MM.1S (cell line): ENCODE measurements around the gene NBPF1.
A peak's percentile ranks its signal among the peaks of the same experiment; 100 is the strongest.
"Not testable (repeated sequence)": the region's sequence is repeated elsewhere in the genome, so short reads cannot be mapped to it uniquely, and the experiment has no call there.

Source experiments
- DNase-seq: peaks from one replicate; pipeline ENCODE4 v3.0.0-alpha.2; 2015
- H2AFZ ChIP-seq: fragments of 300-600 bp; sonication (generic); 2 replicates; pipeline ENCODE4 v1.6.0; 2016; ENCODE audit warnings: antibody characterized with exemption, low read length
- H3F3A ChIP-seq: fragments of 300-600 bp; sonication (generic); 2 replicates; pipeline ENCODE4 v1.6.1; 2016; ENCODE audit warnings: mild to moderate bottlenecking, antibody characterized with exemption, low read length, moderate library complexity, mixed read lengths; ENCODE audit not compliant: insufficient read depth
- H3K27ac ChIP-seq: fragments of 300-600 bp; sonication (generic); 2 replicates; pipeline ENCODE4 v1.5.1; 2016; ENCODE audit warnings: mild to moderate bottlenecking, low read length
- H3K27me3 ChIP-seq: fragments of 300-600 bp; sonication (generic); replicated peaks from 2 replicates; pipeline ENCODE4 v1.6.0; 2016; ENCODE audit warnings: low read length; ENCODE audit not compliant: insufficient read depth
- H3K36me3 ChIP-seq: fragments of 300-600 bp; sonication (generic); replicated peaks from 2 replicates; pipeline ENCODE4 v1.6.1; 2016; ENCODE audit warnings: mild to moderate bottlenecking, low read length, mixed read lengths; ENCODE audit not compliant: insufficient read depth
- H3K4me1 ChIP-seq: fragments of 300-600 bp; sonication (generic); 2 replicates; pipeline ENCODE4 v1.6.1; 2016; ENCODE audit warnings: low read length, mixed read lengths
- H3K4me2 ChIP-seq: fragments of 300-600 bp; sonication (generic); 2 replicates; pipeline ENCODE4 v1.6.0; 2016; ENCODE audit warnings: low read depth, low read length
- H3K4me3 ChIP-seq: fragments of 300-600 bp; sonication (generic); 2 replicates; pipeline ENCODE4 v1.5.1; 2016; ENCODE audit warnings: low read length, mixed read lengths
- H3K79me2 ChIP-seq: fragments of 300-600 bp; sonication (generic); 2 replicates; pipeline ENCODE4 v1.6.1; 2016; ENCODE audit warnings: mixed run types, low read length, mixed read lengths
- H3K9ac ChIP-seq: fragments of 300-600 bp; sonication (generic); 2 replicates; pipeline ENCODE4 v1.6.1; 2016; ENCODE audit warnings: low read length, mixed read lengths
- H3K9me2 ChIP-seq: fragments of 300-600 bp; sonication (generic); replicated peaks from 2 replicates; pipeline ENCODE4 v1.6.1; 2016; ENCODE audit warnings: mild to moderate bottlenecking, low read length, mixed read lengths; ENCODE audit not compliant: insufficient read depth
- H3K9me3 ChIP-seq: fragments of 300-600 bp; sonication (generic); replicated peaks from 2 replicates; pipeline ENCODE4 v1.6.1; 2016; ENCODE audit warnings: mild to moderate bottlenecking, low read length, mixed read lengths; ENCODE audit not compliant: insufficient read depth
- H4K20me1 ChIP-seq: fragments of 300-600 bp; sonication (generic); 2 replicates; pipeline ENCODE4 v1.6.1; 2016; ENCODE audit warnings: mild to moderate bottlenecking, low read length, moderate library complexity, mixed read lengths; ENCODE audit not compliant: insufficient read depth

NBPF1 gene

GRCh38 chr1:16648756-16649155, 35.4 kb upstream of the NBPF1 start:
- not testable (repeated sequence) for H3K79me2 ChIP-seq, H3K9me3 ChIP-seq, H2AFZ ChIP-seq, H3K9me2 ChIP-seq, H4K20me1 ChIP-seq, H3K4me1 ChIP-seq, H3K27me3 ChIP-seq, H3K36me3 ChIP-seq, H3K27ac ChIP-seq, H3K9ac ChIP-seq, H3K4me2 ChIP-seq, H3F3A ChIP-seq, DNase-seq, H3K4me3 ChIP-seq

- H3K79me2 ChIP-seq, result peaks cover 13% of the 10 kb centered on the region
- not testable (repeated sequence) for H4K20me1 ChIP-seq, H3K9ac ChIP-seq, H3K27me3 ChIP-seq, DNase-seq, H3K9me3 ChIP-seq, H3K36me3 ChIP-seq, H3K9me2 ChIP-seq, H2AFZ ChIP-seq, H3F3A ChIP-seq, H3K4me2 ChIP-seq, H3K27ac ChIP-seq, H3K4me3 ChIP-seq
- H3K4me1 ChIP-seq, result peaks cover 11% of the 10 kb centered on the region
Observed at GRCh38 chr1:16648250-16648649, 34.9 kb upstream of the NBPF1 start.

- H4K20me1 ChIP-seq, H3K27ac ChIP-seq, H3K4me3 ChIP-seq, H3K36me3 ChIP-seq, H2AFZ ChIP-seq, H3K9ac ChIP-seq, DNase-seq, H3F3A ChIP-seq, H3K27me3 ChIP-seq, H3K9me3 ChIP-seq, H3K9me2 ChIP-seq, H3K4me2 ChIP-seq: not testable (repeated sequence)
- H3K4me1 ChIP-seq, result peaks cover 15% of the 10 kb centered on the region
- peaks cover 20% of the 10 kb centered on the region for H3K79me2 ChIP-seq
Observed at GRCh38 chr1:16647179-16648176, 34.1 kb upstream of the NBPF1 start.

DNA sequence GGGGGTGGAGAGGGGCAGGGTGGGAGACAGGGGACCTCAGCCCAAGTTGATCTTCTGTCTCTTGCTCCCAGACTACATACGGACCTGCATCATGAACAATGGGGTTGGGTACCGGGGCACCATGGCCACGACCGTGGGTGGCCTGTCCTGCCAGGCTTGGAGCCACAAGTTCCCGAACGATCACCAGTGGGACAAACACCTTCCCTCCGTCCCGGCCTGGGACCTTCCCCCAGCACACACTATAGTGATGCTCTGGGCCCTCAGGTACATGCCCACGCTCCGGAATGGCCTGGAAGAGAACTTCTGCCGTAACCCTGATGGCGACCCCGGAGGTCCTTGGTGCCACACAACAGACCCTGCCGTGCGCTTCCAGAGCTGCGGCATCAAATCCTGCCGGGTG, 33.4 kb upstream of the NBPF1 start:
- DNase-seq, H3K9me3 ChIP-seq, H3K4me3 ChIP-seq, H4K20me1 ChIP-seq, H3K9ac ChIP-seq, H3K4me2 ChIP-seq, H3K36me3 ChIP-seq, H3F3A ChIP-seq, H3K27me3 ChIP-seq, H3K9me2 ChIP-seq, H2AFZ ChIP-seq, H3K27ac ChIP-seq: not testable (repeated sequence)
- Histone ChIP-seq H3K79me2 (peaks cover 26% of the 10 kb centered on the region), H3K4me1 (peaks cover 15% of the 10 kb centered on the region)

DNA sequence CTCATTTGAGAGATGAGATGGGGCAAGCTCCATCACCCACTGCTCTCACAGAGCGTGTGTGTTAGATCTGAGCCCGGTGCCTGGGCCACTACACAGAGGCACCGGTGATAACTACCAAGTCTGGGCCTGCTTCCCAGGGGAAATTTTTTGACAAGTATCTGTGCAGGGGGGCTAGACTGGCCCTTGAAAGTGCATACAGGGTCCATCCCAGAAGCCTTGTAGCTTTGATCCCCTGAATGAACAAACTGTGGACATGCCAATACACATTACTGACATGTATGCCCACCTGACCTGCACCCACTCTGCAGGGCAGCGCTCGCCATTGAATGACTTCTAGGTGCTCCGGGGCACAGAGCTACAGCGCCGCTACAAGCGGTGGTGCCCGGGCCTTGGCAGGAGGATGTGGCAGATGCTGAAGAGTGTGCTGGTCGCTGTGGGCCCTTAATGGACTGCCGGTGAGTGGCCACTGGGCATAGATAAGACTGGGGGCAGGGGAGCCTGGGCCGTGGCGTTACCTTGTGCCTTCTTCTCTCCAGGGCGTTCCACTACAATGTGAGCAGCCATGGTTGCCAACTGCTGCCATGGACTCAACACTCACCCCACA, 32.8 kb upstream of the NBPF1 start:
- DNase-seq, H3F3A ChIP-seq, H3K36me3 ChIP-seq, H4K20me1 ChIP-seq, H3K9me3 ChIP-seq, H2AFZ ChIP-seq, H3K9ac ChIP-seq, H3K27ac ChIP-seq, H3K27me3 ChIP-seq, H3K9me2 ChIP-seq, H3K4me3 ChIP-seq, H3K4me2 ChIP-seq: not testable (repeated sequence)
- H3K79me2 ChIP-seq, result peaks cover 32% of the 10 kb centered on the region
- peaks cover 15% of the 10 kb centered on the region for H3K4me1 ChIP-seq

- not testable (repeated sequence) for H3K36me3 ChIP-seq, H3K9me2 ChIP-seq, H3K9me3 ChIP-seq, H3K27me3 ChIP-seq, DNase-seq, H4K20me1 ChIP-seq, H3F3A ChIP-seq
- Histone ChIP-seq H3K4me1 (peaks cover 15% of the 10 kb centered on the region), H3K9ac (peak overlapping the region; percentile 75; the same call in 1 of the 2 replicates), H3K4me2 (peak overlapping the region; percentile 87), H3K79me2 (peaks cover 35% of the 10 kb centered on the region), H3K27ac (peak overlapping the region; percentile 23; the same call in 1 of the 2 replicates), H3K4me3 (peak overlapping the region; percentile 77), H2AFZ (peak overlapping the region; percentile 88)
Observed at GRCh38 chr1:16645271-16646060, 32.1 kb upstream of the NBPF1 start.
